Tibial nerve (tissue), 4 donors: ENCODE results near the gene SMYD1. TPM values are rescaled to one million over a fixed set of nuclear protein-coding genes. Genes with fewer than 3 reads are reported as not detected.

Experiments used
- DNase-seq, 2 donors: peaks; one replicate each; pipeline ENCODE4 v3.0.0-alpha.2; 2019; ENCODE audit warnings: low spot score in 2 of 2
- H3K27ac ChIP-seq, 4 donors: fragments of 200-600 bp; sonication (generic) in 3 of 4; one replicate each; pipeline ENCODE4 v1.5.1; 2017 to 2019; ENCODE audit warnings: mild to moderate bottlenecking in 1 of 4
- H3K27me3 ChIP-seq, 2 donors: fragments of 200-600 bp; sonication (generic) in 1 of 2; one replicate each; pipeline versions ENCODE4 v1.5.1 to v1.6.0; 2017 to 2019
- H3K36me3 ChIP-seq, 3 donors: fragments of 200-600 bp; sonication (generic); one replicate each; pipeline ENCODE4 v1.5.1; 2018 to 2019
- H3K4me1 ChIP-seq, 4 donors: fragments of 200-600 bp; sonication (generic) in 3 of 4; one replicate each; pipeline ENCODE4 v1.5.1; 2017 to 2019
- H3K4me3 ChIP-seq, 4 donors: fragments of 200-600 bp; sonication (generic) in 3 of 4; one replicate each; pipeline ENCODE4 v1.5.1; 2017 to 2019; ENCODE audit warnings: mild to moderate bottlenecking in 1 of 4, moderate library complexity in 1 of 4
- H3K9me3 ChIP-seq, 4 donors: fragments of 200-600 bp; sonication (generic) in 3 of 4; one replicate each; pipeline ENCODE4 v1.5.1; 2017 to 2019
- EP300 ChIP-seq, 2 donors: sonication (generic); formaldehyde crosslinking; IDR thresholded peaks; one replicate each; pipeline ENCODE4 v1.6.1; 2017; ENCODE audit warnings: antibody characterized with exemption in 2 of 2, mild to moderate bottlenecking in 1 of 2
- POLR2A ChIP-seq, 2 donors: fragments of 450-650 bp; IDR thresholded peaks; one replicate each; pipeline ENCODE4 v1.6.1; 2017; ENCODE audit warnings: antibody characterized with exemption in 2 of 2, mild to moderate bottlenecking in 2 of 2, moderate library complexity in 2 of 2
- WGBS, 2 donors: methylation state at CpG; one replicate each; pipeline ENCODE4 v1.1.5; 2018; 5-methylcytosine and 5-hydroxymethylcytosine counted together
- total RNA-seq, 4 donors: library from RNA; depleted of rRNA; stranded (reverse); fragments of >200 nt; gene quantifications; one replicate each; pipeline ENCODE4 v1.1.0, GENCODE V29; 2016
- TF ChIP-seq, protein P1 (sequence below), 5 experiments: fragments of 200-600 bp in 3 of 5; fragments of 450-650 bp in 2 of 5; sonication (generic) in 3 of 5; IDR thresholded peaks; one replicate each; pipeline ENCODE4 v1.5.1; 2016 to 2019; ENCODE audit warnings: antibody characterized with exemption in 5 of 5, mild to moderate bottlenecking in 3 of 5, moderate library complexity in 2 of 5

Gene SMYD1
- total RNA-seq, 4 donors from 2014 or later, result 0.21 to 3.3 TPM; not detected in 2

DNA sequence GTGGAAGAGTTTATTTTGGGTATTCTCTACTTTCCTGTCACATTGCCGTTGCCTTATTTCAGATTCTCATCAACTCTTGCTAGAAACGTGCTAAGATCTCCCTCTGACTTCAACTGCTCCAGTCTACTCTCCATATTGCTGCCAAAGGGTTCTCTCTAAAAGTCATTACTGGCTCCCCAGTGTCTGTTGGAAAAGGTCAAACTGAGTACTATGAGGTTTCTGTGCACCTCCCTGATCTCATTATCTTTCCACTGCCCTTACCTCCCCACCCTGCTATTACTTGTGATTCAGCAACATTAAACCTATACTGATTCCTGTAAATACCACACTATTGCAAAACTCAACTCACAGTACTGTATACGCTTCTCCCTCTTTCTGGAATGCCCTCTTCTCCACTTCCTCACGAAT lies 10.2 kb upstream of the SMYD1 start:
- TF ChIP-seq EP300 (IDR thresholded peaks at IDR 0.05), result no peak
- TF ChIP-seq, protein P1, sequence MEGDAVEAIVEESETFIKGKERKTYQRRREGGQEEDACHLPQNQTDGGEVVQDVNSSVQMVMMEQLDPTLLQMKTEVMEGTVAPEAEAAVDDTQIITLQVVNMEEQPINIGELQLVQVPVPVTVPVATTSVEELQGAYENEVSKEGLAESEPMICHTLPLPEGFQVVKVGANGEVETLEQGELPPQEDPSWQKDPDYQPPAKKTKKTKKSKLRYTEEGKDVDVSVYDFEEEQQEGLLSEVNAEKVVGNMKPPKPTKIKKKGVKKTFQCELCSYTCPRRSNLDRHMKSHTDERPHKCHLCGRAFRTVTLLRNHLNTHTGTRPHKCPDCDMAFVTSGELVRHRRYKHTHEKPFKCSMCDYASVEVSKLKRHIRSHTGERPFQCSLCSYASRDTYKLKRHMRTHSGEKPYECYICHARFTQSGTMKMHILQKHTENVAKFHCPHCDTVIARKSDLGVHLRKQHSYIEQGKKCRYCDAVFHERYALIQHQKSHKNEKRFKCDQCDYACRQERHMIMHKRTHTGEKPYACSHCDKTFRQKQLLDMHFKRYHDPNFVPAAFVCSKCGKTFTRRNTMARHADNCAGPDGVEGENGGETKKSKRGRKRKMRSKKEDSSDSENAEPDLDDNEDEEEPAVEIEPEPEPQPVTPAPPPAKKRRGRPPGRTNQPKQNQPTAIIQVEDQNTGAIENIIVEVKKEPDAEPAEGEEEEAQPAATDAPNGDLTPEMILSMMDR (IDR thresholded peaks at IDR 0.05), result no peak
- TF ChIP-seq POLR2A (IDR thresholded peaks at IDR 0.05), result no peak
- no peak for DNase-seq
- no peaks in the 10 kb centered on the region for H3K9me3 ChIP-seq
- no peaks in the 10 kb centered on the region for H3K36me3 ChIP-seq
- H3K27me3 ChIP-seq, result no peaks in the 10 kb centered on the region
- 68 to 72% methylated on average over 4 of the region's 4 CpGs for WGBS, 2 donors
- peaks cover 0 to 32% (median 17%) of the 10 kb centered on the region in 4 donors for H3K4me1 ChIP-seq
- H3K4me3 ChIP-seq, result no peak overlapping the region
- H3K27ac ChIP-seq, result no peak overlapping the region

DNA sequence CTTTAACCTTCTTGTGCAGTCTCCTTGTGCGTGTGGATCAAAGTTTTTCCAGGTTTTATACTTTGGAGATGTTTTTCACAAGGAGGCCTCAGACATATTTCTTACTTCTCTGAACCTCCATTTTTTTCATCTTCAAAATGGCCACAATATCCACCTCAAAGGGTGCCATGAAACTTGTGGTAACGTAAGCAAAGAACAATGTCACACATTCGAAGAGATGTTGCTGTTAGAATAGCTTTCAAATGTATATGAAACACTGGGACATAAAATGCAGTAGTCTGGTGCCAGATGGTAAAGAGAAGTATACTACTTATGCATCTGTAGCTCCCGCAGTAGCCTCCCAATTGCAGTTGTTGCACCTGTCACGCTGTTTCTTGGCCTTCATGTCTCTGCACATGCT lies 9.4 kb upstream of the SMYD1 start:
- no peaks in the 10 kb centered on the region for H3K9me3 ChIP-seq
- peaks cover 0 to 25% (median 10%) of the 10 kb centered on the region in 4 donors for H3K4me1 ChIP-seq
- no peak for DNase-seq
- no peak overlapping the region for H3K27ac ChIP-seq
- H3K4me3 ChIP-seq, result no peak overlapping the region
- TF ChIP-seq EP300 (IDR thresholded peaks at IDR 0.05) (no peak), POLR2A (IDR thresholded peaks at IDR 0.05) (no peak)
- TF ChIP-seq, protein P1 (IDR thresholded peaks at IDR 0.05), result no peak
- no peaks in the 10 kb centered on the region for H3K27me3 ChIP-seq
- WGBS, 2 donors, result 86 to 99% methylated on average over 5 of the region's 5 CpGs
- no peaks in the 10 kb centered on the region for H3K36me3 ChIP-seq

DNA sequence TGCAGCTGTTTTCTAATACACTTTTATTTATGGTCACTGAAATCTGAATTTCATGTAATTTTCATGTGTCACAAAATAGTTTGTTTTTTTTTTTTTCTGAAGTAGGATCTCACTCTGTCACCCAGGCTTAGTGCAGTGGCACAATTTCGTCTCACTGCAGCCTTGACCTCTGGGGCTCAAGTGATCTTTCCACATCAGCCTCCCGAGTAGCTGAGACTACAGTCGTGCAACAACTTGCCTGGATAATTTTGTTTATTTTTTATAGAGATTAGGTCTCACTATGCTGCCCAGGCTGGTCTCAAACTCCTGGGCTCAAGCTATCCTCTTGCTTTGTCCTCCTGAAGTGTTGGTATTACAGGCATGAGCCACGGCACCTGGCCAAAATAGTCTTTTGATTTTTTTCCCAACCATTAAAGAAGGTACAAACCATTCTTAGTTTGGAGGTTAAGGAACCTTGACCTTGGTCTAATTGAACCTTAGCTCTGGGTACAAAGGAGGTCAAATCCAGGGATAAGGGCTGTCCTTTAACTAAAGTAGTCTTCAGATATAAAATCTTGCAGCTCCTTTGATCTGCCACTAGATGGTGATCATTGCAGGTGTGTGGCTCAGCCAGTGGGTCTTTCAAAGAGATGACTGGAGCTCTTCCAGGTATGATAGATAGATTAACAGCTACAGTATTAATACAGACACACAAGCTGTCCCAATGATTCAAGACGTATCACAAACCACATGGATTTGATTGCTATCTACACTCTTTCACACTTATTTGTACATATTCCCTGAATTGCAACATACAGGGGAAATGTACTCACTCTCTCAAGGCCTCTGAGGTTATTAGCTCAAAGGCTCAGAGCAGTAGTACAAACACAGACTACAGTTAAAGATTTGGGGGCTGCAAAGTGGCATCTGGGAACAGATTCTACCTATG lies 7.4 kb upstream of the SMYD1 start:
- Histone ChIP-seq H3K36me3 (no peaks in the 10 kb centered on the region), H3K27me3 (no peaks in the 10 kb centered on the region), H3K4me3 (no peak overlapping the region), H3K9me3 (no peaks in the 10 kb centered on the region), H3K27ac (no peak overlapping the region), H3K4me1 (peaks cover 0 to 9% (median 3%) of the 10 kb centered on the region in 4 donors)
- TF ChIP-seq, protein P1 (IDR thresholded peaks at IDR 0.05), result peak; percentile 64 to 79 (median 79)
- no peak for TF ChIP-seq EP300 (IDR thresholded peaks at IDR 0.05)
- no peak for DNase-seq
- WGBS, 2 donors, result 44 to 51% methylated on average over 5 of the region's 5 CpGs

DNA sequence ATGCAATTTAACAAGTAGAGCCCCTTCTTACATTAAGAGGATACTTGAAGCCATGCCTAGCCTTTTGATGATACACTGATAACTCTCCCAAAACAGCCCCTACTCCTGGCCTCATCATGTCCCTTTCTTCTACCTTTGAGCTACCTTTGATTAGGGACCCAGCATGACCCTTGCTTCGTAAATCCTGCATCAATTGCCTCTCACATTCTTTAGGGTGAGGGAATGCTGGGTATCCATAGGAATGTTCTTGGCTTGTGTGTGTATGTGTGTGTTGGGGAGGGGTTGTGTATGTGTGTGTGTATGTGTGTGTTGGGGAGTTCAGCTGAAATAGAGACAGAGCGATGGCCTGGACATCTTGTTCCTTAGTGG lies 6.7 kb upstream of the SMYD1 start:
- Histone ChIP-seq H3K36me3 (no peaks in the 10 kb centered on the region), H3K27ac (no peak overlapping the region), H3K4me3 (no peak overlapping the region), H3K27me3 (no peaks in the 10 kb centered on the region), H3K9me3 (no peaks in the 10 kb centered on the region), H3K4me1 (peaks cover 0 to 9% (median 3%) of the 10 kb centered on the region in 4 donors)
- TF ChIP-seq, protein P1 (IDR thresholded peaks at IDR 0.05), result no peak
- no peak for TF ChIP-seq POLR2A (IDR thresholded peaks at IDR 0.05)
- TF ChIP-seq EP300 (IDR thresholded peaks at IDR 0.05), result no peak
- 58 to 71% methylated on average over 2 of the region's 2 CpGs for WGBS, 2 donors
- DNase-seq, result no peak

DNA sequence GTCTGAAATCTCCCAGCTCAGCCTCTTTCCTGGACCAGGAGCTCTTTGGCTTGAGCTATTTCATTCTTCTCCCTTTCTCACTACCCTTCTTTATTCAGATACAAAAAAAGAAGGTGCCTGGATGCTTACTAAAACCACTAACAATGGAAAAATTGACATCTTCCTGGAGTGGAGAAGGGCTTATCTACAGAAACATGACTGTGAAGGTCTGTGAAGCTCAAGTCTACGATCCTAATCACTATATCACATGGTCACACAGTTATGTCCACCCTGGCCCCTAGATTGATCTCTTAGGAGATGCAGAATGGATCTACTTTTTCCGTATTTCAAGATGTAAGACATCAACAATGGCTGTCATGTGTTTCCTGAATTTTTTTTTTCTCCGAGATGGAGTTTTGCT lies 6.3 kb upstream of the SMYD1 start:
- H3K27me3 ChIP-seq, result no peaks in the 10 kb centered on the region
- no peaks in the 10 kb centered on the region for H3K36me3 ChIP-seq
- DNase-seq, result no peak
- no peak overlapping the region for H3K4me3 ChIP-seq
- 80 to 91% methylated on average over 3 of the region's 3 CpGs for WGBS, 2 donors
- TF ChIP-seq, protein P1 (IDR thresholded peaks at IDR 0.05), result no peak
- no peak for TF ChIP-seq EP300 (IDR thresholded peaks at IDR 0.05)
- TF ChIP-seq POLR2A (IDR thresholded peaks at IDR 0.05), result no peak
- peaks cover 0 to 5% (median under 1%) of the 10 kb centered on the region in 4 donors for H3K4me1 ChIP-seq
- H3K9me3 ChIP-seq, result no peaks in the 10 kb centered on the region
- no peak overlapping the region for H3K27ac ChIP-seq
